Anterior cingulate cortex (tissue), 58 donors: Measurements from ENCODE around the gene SLC23A1.
"Not testable (repeated sequence)": the region's sequence is repeated elsewhere in the genome, so short reads cannot be mapped to it uniquely, and the experiment has no call there.

Experiments
- DNase-seq, 58 donors: peaks; one replicate each; lab custom pipeline; 2025; lab: John Stamatoyannopoulos, UW

The SLC23A1 gene

DNA sequence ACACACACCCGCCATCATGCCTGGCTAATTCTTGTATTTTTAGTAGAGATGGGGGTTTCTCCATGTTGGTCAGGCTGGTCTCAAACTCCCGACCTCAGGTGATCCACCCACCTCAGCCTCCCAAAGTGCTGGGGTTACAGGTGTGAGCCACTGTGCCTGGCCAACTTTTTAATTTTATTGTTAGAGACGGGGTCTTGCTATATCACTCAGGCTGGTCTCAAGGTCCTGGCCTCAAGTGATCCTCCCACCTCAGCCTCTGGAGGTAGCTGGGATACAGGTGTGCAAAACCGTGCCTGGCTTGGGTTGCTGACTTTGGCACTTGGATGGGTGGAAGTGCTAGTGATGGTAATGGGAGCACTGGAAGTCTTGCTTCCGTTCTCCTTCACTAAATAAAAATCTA is 26.0 kb upstream of the SLC23A1 start:
- not testable (repeated sequence) for DNase-seq

DNA sequence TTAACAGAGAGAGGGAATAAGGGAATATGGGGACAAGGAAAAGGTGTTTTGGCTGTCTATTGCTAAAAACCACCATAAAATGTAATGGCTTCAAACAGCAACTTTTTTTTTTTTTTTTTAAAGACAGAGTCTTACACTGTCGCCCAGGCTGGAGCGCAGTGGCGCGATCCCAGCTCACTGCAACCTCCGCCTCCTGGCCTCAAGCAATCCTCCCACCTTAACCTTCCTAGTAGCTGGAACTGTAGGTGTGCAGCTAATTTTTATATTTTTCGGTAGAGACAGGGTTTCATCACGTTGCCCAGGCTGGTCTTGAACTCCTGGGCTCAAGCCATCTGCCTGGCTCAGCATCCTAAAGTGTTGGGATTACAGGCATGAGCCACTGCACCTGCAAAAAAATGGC is 25.1 kb upstream of the SLC23A1 start:
- no peak for DNase-seq

DNA sequence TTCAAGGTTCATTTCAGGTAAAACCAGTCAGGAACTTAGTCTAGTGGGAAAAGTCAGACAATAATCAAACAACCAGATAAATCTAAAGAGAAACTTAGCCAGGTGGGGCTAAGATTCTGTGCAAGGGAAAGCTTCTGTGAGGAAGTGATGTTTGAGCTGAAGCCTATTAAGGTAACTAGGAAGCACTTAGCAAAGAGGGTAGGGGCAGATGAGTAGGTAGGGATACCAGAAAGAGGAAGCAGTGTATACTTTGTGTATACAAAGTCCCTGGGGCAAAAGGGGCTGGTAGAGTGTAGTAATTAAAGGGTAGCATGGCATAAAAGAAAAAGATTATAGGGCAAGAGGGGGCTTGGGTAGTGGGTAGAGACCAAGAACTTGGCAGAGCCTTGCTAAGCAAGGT is 24.4 kb upstream of the SLC23A1 start:
- DNase-seq = no peak

DNA sequence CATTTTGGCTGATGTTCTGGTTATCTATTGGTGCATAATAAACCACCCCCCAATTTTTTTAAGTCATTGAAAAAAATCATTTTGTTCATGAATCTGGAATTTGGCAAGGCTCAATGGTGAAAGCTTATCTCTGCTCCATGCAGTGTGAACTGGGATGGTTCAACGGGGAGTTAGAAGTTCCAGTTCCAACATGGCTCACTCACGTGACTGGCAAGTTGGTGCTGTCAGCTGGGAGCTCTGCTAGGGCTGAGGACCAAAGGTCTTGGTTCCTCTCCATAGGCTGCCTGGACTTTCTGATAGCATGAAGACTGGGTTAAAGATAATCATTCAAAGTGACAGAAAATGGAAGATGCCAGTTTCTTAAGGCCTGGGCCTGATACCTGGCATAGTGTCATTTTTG is 23.9 kb upstream of the SLC23A1 start:
- DNase-seq = no peak

DNA sequence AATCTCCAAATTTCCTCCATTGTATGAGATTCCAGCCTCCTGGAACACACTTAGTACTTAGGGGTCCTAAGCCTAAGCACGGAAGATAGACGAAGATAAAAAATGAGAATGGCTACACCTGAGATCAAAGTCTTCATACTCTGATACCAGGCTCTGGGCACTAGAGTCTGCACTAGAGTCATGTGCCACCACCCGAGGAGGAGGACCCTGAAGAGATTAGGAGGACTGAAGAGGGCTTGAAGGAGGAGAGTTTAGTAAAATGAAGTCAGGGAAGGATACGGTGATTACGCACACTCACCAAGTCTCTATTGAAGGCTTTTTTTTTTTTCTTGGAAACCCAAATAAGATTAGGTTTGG is 21.4 kb upstream of the SLC23A1 start:
- DNase-seq = no peak

DNA sequence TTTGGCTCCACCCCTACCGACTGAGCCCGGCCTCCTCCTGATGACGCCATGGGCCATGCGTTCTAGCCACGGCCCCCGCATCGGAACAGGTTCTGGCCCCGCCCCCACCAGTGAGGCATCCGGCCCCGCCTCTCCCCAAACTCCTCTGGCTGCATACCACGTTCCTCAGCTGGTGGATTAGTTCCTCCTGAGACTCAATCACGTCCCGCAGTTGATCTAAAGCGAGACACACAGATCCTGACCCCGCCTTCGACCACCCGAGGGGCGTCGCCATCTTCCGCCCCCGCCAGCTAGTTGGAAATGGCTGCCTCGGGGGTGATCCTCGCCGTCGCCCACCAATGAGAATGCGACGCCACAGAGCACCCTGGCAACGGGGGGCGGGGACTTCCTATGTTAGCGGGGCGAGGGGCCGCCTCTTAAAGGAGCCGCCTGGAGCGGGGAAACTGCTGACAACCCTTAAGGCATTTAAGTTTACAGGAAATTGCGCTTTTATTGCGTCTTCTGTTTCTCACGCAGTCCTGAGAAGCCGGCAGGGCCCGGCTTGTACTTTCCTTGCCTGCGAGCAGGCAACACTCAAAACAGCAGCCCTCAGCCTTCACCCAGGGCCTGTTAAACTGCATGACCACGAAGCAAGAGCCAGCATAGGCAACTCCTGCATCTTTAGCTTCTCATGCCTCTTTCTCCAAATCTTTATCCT is 20.8 kb upstream of the SLC23A1 start, which contains the start of gene SPATA24:
SPATA24 (minus strand) TSS at position 303 of the 697 bp plus-strand sequence; CDS start at position 274, 29 bp downstream.
- peak; percentile 70 to 100 (median 97) for DNase-seq

DNA sequence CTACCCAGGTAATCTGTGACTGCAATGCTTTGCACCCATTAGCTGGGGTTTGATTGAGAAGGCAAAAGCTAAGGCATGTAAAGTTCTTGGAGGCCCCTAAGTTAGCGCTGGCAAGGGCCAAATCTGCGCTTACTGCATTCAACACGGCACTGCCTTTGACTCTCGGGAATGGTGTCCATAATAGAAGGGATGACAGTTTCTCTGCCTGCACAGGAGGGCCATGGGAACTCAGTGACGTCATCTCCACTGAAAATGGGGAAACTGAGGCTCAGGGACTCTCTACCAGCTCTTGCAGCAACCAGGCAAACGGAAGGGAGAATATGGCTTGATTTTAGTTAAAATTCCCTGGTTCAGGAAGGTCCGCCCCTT is 20.3 kb upstream of the SLC23A1 start:
- no peak for DNase-seq

DNA sequence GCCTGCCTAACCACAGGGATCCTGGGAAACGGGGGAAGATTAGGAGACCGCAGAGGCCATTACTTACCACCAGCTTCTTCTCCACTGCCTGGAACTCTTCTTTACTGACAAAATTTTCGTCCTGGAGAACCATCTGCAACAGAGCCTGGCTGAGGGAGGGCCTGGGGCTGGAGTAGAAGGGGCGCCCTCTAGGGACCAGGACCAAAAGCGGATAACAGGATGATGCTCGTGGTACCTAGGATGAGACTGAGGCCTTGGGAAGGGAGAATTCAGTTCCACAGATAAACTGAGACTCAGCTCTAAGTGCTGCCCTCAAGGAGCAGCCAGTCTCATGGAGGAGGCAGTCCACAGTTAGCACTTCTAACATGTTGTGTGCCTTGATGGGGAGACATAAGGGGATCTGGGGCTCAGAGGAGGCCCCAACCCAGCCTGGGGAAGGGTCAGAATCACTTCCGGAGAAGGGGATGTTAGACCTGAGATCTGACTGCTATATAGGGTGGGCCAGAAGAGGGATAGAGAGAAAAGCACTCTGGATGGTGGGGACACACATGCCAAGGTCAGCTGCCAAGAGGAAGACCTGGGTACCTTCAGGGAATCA is 19.6 kb upstream of the SLC23A1 start:
- no peak for DNase-seq

DNA sequence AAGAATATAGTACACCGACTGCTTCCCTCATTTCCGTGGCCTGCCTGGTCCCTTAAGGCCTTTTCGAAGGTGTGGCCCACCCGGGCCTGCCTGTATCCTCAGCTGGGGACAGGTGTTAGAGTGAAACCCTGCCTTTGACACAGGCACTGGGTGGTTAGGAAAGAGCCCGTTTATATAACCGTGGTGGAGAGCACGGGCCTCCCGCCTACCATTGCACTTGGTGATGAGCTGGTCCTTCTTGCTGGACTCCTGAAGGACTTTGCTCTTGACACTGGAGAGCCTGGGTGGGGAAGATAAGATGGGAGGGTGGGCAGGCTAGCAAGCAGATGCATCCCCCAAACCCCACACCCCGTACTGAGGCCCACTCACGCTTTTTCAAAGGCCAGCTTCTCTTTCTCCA is 18.4 kb upstream of the SLC23A1 start:
- DNase-seq = no peak

DNA sequence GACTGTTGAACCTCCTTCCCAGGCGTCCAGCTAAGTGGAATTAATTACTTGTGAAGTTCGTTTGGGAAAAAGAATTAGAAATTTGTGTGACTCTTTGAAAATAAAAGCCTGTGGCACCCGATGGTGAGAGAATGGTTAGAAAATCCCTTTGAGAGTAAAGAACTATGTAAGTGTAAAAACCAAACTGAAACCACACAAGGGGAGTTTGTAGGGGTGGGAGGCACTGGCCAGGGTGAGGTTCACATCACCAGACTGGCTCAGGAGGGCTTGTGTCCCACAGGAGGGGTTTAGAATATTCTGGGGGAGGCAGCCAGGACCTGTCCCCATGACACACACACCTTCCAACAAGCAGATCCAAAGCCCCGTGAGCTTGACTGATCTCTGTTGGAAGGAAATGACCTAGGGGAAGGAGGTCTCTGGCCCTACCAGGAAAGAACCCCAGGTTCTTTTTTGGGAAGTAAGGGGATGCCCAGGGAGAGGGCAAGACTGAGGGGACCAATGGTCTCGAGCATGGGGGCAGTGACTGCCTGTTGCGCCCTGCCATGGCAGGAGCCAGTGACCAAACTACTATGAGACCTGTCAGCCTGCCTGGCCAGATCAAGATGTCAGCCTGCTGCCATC is 16.5 kb upstream of the SLC23A1 start:
- DNase-seq = no peak

DNA sequence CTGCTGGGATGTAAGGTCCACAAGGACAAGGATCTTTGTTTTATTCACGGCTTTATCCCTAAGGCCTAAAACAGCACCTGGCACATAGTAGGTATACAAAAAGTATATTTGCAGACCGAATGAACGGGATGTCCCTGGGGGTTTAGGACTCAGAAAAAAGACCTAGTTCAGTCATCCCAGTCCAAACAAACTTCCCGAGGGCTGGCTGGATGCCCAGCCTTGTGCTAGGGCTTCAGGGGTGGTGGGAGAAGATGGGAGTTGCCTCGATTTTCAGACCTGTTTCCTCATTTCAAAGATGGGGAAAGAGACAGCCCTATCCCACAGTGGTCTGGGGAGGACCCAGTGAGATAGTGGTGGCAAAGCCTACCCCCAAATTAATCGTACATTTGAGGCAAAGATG is 14.8 kb upstream of the SLC23A1 start:
- DNase-seq = no peak

DNA sequence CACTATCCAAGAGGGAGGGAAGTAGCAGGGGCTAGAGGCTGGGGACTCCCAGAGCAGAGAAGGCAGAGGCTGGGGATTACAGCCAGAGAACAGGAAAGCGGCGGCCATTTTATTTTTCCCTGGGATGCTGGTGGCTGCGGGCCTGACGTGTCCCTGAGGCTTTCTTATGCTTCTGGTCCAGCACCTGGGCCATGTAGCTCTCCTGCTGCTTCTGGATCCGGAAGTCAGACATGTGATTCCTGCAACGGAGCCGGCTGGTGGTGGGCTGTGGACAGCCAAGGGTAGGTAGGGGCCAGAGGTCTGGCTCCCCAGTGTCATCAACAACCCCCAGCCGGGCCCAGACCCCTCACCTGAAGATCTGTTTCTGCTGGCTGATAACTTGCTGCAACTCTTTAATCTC is 13.6 kb upstream of the SLC23A1 start:
- no peak for DNase-seq

DNA sequence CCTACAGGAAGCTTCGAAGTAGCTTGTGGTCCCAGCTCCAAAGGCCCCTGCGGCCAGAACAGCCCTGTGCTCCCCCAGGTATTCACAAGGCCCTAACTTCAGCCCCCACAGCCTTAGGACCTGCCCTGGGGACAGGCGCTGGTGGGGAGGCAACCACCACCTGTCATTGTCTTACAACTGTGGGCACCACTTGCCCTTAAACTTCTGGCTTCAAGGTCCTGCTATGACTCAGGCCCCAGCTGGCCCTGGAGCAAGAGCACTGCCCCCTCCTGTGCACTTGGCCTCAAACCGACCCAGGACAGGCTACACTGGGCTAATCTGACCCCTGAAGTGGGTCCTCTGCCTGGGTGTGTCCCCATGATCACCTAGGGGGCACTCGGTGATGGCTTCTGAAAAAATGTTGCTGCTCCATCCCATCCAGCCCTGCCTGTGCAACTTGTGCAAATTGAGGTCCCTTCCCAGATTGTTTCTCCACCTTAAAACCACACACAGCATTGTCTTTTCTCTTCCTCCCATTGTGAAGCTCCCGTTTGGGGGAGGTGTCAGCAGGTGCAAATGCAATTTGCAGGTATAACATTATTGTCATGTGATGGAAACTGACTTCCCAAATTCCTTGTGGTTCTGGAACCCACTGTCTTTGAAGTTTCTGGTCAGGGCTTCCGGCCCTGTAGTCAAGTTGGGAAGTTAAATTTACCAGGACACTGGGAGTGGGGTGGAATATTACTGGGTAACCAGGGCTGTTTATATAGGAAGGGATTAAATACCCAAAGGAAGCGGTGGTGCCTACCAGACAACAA is 12.9 kb upstream of the SLC23A1 start:
- no peak for DNase-seq

DNA sequence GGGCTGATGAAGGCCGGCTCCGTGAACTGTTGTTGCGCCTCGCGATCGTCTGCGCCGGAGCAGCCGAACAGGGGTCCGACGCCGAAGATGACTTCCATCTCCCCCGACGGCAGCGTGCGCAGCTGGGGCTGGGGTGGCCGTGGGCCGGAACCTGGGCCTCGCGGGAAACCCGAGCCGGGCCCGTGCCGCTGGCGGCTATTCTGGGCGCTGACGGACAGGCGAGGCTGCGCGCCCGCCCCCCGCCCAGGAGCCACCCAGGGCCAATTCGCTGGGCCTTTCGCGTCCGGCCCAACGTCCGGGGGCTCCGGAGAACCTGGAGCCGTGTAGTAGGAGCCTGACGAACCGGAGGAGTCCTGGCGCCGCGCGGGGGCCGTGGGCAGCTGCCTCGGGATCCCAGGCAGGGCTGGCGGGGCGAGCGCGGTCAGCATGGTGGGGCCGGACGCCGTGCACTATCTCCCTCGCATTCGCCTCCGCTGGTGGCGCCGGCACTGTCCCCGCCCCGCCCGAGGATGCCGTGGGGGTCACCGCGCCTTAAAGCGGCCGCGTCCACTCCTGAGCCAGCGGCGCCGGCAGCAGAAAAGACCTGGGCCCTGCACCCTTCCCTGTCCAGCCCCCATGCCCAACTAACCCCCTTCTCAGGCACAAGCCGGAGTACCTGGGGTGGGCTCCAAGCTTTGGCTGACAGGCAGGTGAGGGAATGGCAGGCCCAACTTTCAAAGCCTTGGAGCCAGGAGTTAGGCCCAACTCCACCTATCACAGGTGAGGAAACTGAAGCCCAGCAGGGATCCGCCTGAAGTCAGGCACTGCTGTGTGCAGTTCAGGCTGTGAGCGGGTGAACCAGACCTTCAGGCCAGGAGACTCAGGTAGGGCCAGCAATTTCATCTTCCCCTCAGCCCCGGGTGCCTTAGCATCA is 11.8 kb upstream of the SLC23A1 start, which contains the start of gene PROB1:
PROB1 (minus strand) TSS at position 451 of the 913 bp plus-strand sequence; CDS start at position 428, 23 bp downstream.
- no peak for DNase-seq

DNA sequence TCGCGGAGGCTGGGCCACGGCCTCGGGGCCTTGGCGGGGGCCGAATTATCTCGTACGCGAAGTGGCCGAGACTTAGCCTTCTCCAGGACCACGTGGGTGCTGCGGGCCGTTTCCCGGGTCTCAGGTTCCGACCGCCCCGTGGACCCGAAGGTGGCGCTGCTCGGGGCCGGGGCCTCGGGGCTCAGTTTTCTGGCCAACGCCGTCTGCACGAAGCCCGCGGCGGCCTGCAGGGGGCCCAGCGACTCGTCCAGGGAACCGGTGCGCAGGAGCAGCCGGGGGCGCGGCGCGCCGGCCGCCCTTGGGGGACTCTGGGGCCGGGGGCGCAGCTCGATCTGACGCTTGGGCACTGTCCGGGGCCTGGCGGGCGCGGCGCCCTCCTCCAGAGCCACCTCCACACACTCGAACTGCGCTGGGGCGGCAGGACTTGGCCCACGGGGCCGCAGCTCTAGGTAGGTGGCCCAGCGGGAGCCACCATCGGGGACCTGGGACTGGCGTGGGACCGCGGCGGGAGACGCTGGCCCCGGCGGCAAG is 11.1 kb upstream of the SLC23A1 start:
- peak in 5 of 58 donors; percentile 14 to 35 (median 25) for DNase-seq

DNA sequence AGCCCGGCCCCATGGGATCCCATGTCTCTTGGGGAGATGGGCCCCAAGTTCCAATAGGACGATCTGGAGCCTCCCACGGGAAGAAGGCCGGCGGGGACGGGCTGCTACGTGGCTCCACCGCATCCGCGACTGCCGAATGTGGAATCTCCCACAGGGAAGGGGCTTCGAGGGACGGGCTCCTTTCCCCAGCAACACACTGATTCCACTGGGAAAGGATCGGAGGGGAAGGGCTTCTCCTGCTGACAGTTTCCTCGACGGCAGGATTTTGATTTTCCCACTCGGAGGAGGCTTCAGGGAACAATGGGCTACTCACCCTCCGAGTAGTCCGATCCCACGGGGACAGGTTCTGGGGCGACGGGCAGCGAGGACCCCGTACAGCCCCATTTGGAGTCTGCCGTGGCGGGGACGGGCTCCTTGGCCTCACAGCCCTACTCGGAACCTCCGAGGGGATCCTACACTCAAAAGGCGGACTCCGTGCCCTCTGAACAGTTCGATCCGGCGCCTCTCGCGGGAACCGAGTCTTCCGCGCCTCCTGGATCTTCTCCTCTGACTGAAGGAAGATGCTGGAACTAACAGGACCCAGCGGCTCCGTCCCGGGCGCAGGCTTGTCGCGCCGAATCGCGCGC is 10.5 kb upstream of the SLC23A1 start:
- no peak for DNase-seq

DNA sequence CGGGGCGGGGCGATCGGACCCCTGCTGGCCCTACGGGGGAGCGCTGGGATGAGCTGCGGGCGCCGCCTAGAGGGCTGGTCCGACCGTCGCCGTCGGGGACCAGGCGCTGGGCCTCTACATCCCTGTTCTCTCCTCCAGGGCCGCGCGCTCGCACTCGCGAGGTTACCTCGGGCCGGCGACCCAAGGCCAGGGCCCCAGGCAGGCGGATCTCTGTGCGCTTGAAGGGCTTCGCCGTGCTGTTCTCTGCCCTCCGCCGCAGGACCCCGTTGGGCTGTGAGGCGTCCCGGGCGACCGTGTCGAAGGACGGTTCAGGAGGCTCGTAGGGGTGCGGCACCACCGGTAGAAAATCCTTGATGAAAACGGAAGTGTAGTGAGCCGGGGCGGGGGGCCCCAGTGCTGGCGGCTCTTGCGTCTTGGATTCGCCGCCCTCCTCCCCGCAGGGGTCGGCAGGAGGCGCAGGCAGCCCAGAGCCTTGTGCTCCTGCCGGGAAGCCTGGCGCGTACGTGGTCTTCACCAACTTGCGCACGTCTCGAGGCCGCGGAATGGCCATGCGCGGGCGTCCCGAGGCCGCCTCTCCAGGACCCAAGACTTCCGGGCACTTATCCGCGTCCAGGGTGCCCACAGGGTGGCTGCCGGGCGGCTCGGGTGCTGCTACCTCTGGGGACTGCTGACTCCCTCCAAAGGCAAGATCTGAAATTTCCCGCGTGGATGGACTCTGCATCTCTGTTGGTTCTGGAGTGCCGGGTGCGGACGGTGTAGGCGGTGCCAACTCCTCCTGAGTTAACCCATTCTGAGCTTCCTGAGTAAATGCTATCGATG is 9.8 kb upstream of the SLC23A1 start:
- peak in 2 of 58 donors; percentile 9 to 16 for DNase-seq

DNA sequence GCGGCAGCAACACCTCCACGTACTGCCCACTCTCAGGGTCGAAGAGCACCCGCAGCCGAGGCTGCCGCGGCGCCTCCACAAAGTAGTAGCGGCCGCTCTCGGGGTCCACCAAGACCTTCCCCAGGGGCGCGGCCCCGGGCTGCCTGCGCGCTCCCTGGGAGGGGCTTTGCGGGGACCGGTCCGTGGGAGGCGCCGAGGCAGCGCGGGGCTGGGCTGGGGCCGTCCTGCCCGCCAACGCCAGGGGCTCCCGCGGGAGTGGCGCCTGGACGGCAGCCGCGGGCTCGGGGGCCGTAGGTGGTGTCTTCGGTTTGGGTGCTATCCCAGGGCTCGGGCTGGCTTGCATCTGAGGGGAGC is 9.2 kb upstream of the SLC23A1 start:
- DNase-seq = no peak
